K562 treated with DMSO at 1 percent for 48 hours (cell line): Measurements from ENCODE around the gene C9orf50. TPM values are rescaled to one million over a fixed set of nuclear protein-coding genes. Genes with fewer than 3 reads are reported as not detected.

Source experiments
- total RNA-seq: library from RNA; unstranded; fragments of 300-600 nt; gene quantifications from 2 replicates; pipeline ENCODE4 v1.2.3, GENCODE V29; 2022; ENCODE audit warnings: low replicate concordance; ENCODE audit errors: extremely low read depth

Gene C9orf50
- total RNA-seq = not detected in 2 replicates

GRCh38 chr9:129620669-129621295 is at the start of gene C9orf50:
Gene C9orf50, minus strand, starts transcription at chr9:129621101. Its CDS starts 527 bp downstream, at chr9:129620574.

GRCh38 chr9:129665389-129665775 is 44.5 kb upstream of the C9orf50 start, which contains the start of gene PRRX2:
Gene PRRX2, plus strand, starts transcription at chr9:129665647. Its CDS starts 221 bp downstream, at chr9:129665868.

GRCh38 chr9:129641750-129642585 is 21.1 kb upstream of the C9orf50 start, which contains the start of gene ASB6:
Gene ASB6, minus strand, starts transcription at chr9:129642151. Its CDS starts 152 bp downstream, at chr9:129641999.

GRCh38 chr9:129626079-129626624 is 5.3 kb upstream of the C9orf50 start, which contains the start of gene NTMT1:
Gene NTMT1, plus strand, starts transcription at chr9:129626163. Its CDS starts 6,541 bp downstream, at chr9:129632704.

Other genes starting within 250 kb of the C9orf50 start
- not detected in 2 replicates for gene NTMT1, start 5.1 kb upstream of the C9orf50 start, total RNA-seq
- not detected in 2 replicates for gene ASB6, start 21.1 kb upstream of the C9orf50 start, total RNA-seq
- gene PRRX2, start 44.5 kb upstream of the C9orf50 start, total RNA-seq = not detected in 2 replicates
- gene PTGES, start 131.9 kb upstream of the C9orf50 start, total RNA-seq = not detected in 2 replicates
- not detected in 2 replicates for gene TOR1B, start 182.1 kb upstream of the C9orf50 start, total RNA-seq
- gene TOR1A, start 203.0 kb upstream of the C9orf50 start, total RNA-seq = not detected in 2 replicates
- not detected in 2 replicates for gene C9orf78, start 214.2 kb upstream of the C9orf50 start, total RNA-seq
- gene USP20, start 214.4 kb upstream of the C9orf50 start, total RNA-seq = 112 TPM in 1 of 2 replicates, not detected in the other